Adrenal gland (tissue), 12 donors: ENCODE results near the gene KATNA1. TPM values are rescaled to one million over a fixed set of nuclear protein-coding genes. Genes with fewer than 3 reads are reported as not detected.

Experiments used
- DNase-seq, 7 donors: peaks; one replicate each; pipeline ENCODE4 v3.0.0-alpha.2; 2019 to 2020
- H3K27ac ChIP-seq, 5 donors: fragments of 200-600 bp; sonication (generic) in 4 of 5; 1 replicate in 3 of 5; 2 replicates in 2 of 5; pipeline versions ENCODE4 v1.5.1 to v1.8.0; 2016 to 2020; ENCODE audit warnings: mild to moderate bottlenecking in 1 of 5
- H3K27me3 ChIP-seq: fragments of 200-600 bp; 2 replicates; pipeline ENCODE4 v1.8.0; 2021
- H3K36me3 ChIP-seq, 2 donors: fragments of 200-600 bp; replicated peaks in 1 of 2; 1 replicate in 1 of 2; 2 replicates in 1 of 2; pipeline versions ENCODE4 v1.5.1 to v1.8.0; 2018 to 2022
- H3K4me1 ChIP-seq, 2 donors: fragments of 200-600 bp; replicated peaks in 1 of 2; 1 replicate in 1 of 2; 2 replicates in 1 of 2; pipeline versions ENCODE4 v1.5.1 to v1.8.0; 2018 to 2021
- H3K4me3 ChIP-seq, 4 donors: fragments of 200-600 bp; sonication (generic) in 3 of 4; one replicate each; pipeline ENCODE4 v1.5.1; 2016 to 2018
- H3K9me3 ChIP-seq, 3 donors: fragments of 200-600 bp; sonication (generic) in 1 of 3; replicated peaks in 1 of 3; 1 replicate in 2 of 3; 2 replicates in 1 of 3; pipeline versions ENCODE4 v1.5.1 to v1.8.0; 2016 to 2021
- POLR2A ChIP-seq, 2 donors: fragments of 450-650 bp; IDR thresholded peaks; one replicate each; pipeline ENCODE4 v1.6.1; 2017; ENCODE audit warnings: antibody characterized with exemption in 2 of 2, mild to moderate bottlenecking in 2 of 2, moderate library complexity in 1 of 2
- WGBS, 4 donors: extraction: QIAGEN DNeasy Blood & Tissue Kit in 2 of 4; methylation state at CpG; one replicate each; pipeline versions ENCODE4 v1.1.5 to v1.1.7; 2013 to 2017; 5-methylcytosine and 5-hydroxymethylcytosine counted together
- intact Hi-C, 2 donors: fragments of 100-400 bp; cut with DNase I; formaldehyde crosslinking; loops; one replicate each; pipeline versions ENCODE4 v1.14.1 to v1.15.0; 2022 to 2023
- polyA plus RNA-seq, 3 donors: library from polyadenylated mRNA; stranded (reverse); fragments of 200-250 nt in 2 of 3; fragments of 350-450 nt in 1 of 3; fragmentation: Illumina TruSeq in 1 of 3; extraction: RNeasy Lipid Tissue Mini Kit (QIAGEN cat#74804) in 1 of 3; gene quantifications; one replicate each; pipeline ENCODE4 v1.2.3, GENCODE V29; 2013 to 2014
- total RNA-seq, 9 donors: library from RNA; depleted of rRNA in 4 of 9; stranded (reverse); fragments of >200 nt in 4 of 9; fragments of 120-200 nt in 1 of 9; fragmentation: NEBNext Ultra II Directional in 1 of 9; extraction: Animal tissue kit (Norgen Biotek cat#: 25700) in 1 of 9; gene quantifications; one replicate each; pipeline versions ENCODE4 v1.1.0 to v1.2.4, GENCODE V29; 2013 to 2023
- TF ChIP-seq, protein P1 (sequence below), 6 experiments: fragments of 450-650 bp in 4 of 6; fragments of 200-600 bp in 2 of 6; sonication (generic) in 1 of 6; IDR thresholded peaks; 1 replicate in 5 of 6; 2 replicates in 1 of 6; pipeline versions ENCODE4 v1.5.1 to v1.8.0; 2016 to 2021; ENCODE audit warnings: antibody characterized with exemption in 6 of 6, mild to moderate bottlenecking in 2 of 6, moderate library complexity in 1 of 6
- donor health status: healthy with polysubstance abuse.
- donor health status: Bipolar disorder and iron deficiency.
- donor health status: DM: yes; HTN: yes; CAD: no.
- donor health status: DM: no; HTN: no; CAD: no.
- donor health status: DM: no; HTN: no; CAD: no.
- donor health status: DM: yes; HTN: yes; CAD: no.

The KATNA1 gene
- total and polyA plus RNA-seq, 12 donors: 6.9 to 24.2 (median 11.4) TPM

DNA sequence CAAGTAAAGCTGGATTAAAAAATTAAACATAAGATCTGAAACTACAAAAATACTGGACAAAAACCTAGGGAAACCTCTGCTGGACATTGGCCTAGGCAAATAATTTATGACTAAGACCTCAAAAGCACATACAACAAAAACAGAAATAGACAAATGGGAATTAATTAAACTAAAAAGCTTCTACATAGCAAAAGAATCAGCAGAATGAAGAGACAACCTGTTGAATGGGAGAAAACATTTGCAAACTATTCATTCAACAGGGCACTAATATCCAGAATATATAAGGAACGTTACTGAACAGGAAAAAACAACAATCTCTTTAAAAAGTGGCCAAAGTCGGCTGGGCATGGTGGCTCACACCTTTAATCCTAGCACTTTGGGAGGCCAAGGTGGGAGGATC, 89.1 kb downstream of the KATNA1 start:
- no peak overlapping the region for H3K4me3 ChIP-seq
- no peaks in the 10 kb centered on the region for H3K27me3 ChIP-seq
- TF ChIP-seq POLR2A (IDR thresholded peaks at IDR 0.05): no peak
- TF ChIP-seq, protein P1, sequence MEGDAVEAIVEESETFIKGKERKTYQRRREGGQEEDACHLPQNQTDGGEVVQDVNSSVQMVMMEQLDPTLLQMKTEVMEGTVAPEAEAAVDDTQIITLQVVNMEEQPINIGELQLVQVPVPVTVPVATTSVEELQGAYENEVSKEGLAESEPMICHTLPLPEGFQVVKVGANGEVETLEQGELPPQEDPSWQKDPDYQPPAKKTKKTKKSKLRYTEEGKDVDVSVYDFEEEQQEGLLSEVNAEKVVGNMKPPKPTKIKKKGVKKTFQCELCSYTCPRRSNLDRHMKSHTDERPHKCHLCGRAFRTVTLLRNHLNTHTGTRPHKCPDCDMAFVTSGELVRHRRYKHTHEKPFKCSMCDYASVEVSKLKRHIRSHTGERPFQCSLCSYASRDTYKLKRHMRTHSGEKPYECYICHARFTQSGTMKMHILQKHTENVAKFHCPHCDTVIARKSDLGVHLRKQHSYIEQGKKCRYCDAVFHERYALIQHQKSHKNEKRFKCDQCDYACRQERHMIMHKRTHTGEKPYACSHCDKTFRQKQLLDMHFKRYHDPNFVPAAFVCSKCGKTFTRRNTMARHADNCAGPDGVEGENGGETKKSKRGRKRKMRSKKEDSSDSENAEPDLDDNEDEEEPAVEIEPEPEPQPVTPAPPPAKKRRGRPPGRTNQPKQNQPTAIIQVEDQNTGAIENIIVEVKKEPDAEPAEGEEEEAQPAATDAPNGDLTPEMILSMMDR (IDR thresholded peaks at IDR 0.05): no peak
- H3K9me3 ChIP-seq: no peaks in the 10 kb centered on the region
- no peak for DNase-seq
- 53 to 89% (median 71%) methylated on average over 2 of the region's 2 CpGs for WGBS, 4 donors
- no peak overlapping the region for H3K27ac ChIP-seq
- intact Hi-C loops: no loop called here
- H3K36me3 ChIP-seq: no peaks in the 10 kb centered on the region
- peaks cover 1 to 5% of the 10 kb centered on the region in 2 donors for H3K4me1 ChIP-seq

DNA sequence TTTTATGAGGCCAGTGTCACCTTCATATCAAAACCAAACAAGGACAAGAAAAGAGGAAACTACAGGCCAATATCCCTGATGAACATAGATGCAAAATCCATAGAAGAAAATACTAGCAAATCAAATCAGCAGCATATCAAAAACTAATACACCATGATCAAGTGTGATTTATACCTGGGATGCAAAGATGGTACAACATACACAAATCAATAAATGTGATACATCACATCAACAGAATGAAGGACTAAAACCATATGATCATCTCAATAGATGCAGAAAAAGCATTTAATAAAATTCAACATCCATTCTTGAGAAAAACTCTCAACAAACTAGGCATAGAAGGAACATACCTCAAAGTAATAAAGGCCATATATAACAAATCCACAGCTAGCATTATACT, 90.5 kb downstream of the KATNA1 start:
- intact Hi-C loops: no loop called here
- H3K4me3 ChIP-seq: no peak overlapping the region
- DNase-seq: no peak
- TF ChIP-seq, protein P1 (IDR thresholded peaks at IDR 0.05): no peak
- no peak for TF ChIP-seq POLR2A (IDR thresholded peaks at IDR 0.05)
- H3K27ac ChIP-seq: no peak overlapping the region
- no peaks in the 10 kb centered on the region for H3K4me1 ChIP-seq
- no peaks in the 10 kb centered on the region for H3K36me3 ChIP-seq
- no peaks in the 10 kb centered on the region for H3K9me3 ChIP-seq
- H3K27me3 ChIP-seq: no peaks in the 10 kb centered on the region

DNA sequence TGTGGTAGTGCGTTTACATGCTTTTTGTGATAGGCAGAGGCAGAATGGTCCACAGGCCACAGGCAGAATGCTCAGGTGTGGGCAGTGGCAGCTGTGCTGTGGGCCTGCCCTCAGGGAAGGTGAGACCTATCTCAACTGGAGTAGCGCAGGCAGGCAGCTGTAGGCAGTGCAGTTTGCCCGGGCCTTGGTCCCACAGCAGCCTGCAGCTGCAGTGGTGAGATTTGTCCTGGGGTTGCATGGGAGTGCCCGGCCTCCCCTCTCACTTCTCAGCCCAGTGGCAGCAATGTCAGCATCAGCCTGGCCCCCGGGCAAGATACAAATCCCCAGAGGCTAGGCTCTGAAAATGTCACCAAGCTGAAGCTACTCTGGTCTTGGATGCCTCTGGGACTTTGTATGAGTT, 96.6 kb downstream of the KATNA1 start:
- intact Hi-C loops: no loop called here
- no peaks in the 10 kb centered on the region for H3K4me1 ChIP-seq
- DNase-seq: no peak
- H3K36me3 ChIP-seq: no peaks in the 10 kb centered on the region
- H3K27ac ChIP-seq: no peak overlapping the region
- no peaks in the 10 kb centered on the region for H3K9me3 ChIP-seq
- no peak for TF ChIP-seq POLR2A (IDR thresholded peaks at IDR 0.05)
- TF ChIP-seq, protein P1 (IDR thresholded peaks at IDR 0.05): no peak
- H3K4me3 ChIP-seq: no peak overlapping the region
- H3K27me3 ChIP-seq: no peaks in the 10 kb centered on the region
- 62 to 82% (median 73%) methylated on average over 2 to 5 of the region's 5 CpGs for WGBS, 4 donors

DNA sequence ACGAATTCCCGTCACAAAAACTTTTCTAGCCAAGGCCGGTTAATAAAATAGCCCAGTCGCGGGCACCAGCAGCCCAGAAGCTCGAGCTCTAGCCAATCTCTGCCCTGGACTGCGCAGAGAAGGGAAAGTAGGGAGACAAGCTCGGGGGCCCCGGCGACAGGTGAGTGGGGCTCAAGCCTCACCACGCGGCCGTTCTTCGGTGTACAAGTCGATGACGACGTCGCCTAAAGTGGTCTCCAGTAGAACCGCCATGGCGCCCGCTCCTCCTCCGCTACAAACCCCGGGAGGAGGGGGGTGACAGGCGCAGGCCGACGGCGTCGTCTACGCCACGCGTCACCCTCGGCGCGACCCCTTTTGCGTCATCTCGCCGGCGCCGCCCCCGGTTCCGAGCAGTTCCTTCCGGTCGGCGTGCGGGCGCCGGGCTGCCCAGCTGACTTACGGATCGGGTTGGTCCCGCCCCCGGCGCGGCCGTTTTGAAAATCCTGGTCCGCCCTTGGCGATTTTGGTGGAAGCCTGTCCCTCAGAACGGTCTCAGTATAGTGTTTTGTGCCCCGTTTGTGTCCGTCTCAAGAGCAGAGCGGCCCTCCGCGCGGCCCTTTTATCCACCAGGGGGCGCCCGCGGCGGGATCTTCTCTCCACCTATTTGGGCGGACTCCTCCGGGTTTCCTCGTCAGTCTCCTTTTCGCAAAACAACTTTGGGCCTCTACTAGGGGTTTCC, 102.6 kb downstream of the KATNA1 start, which contains the start of gene PPIL4:
PPIL4 (minus strand) TSS at position 290 of the 718 bp plus-strand sequence; CDS start at position 252, 38 bp downstream.
- WGBS, 4 donors: 0 to 1% (median 0%) methylated on average over 13 to 71 of the region's 71 CpGs
- peaks cover 18 to 35% of the 10 kb centered on the region in 2 donors for H3K4me1 ChIP-seq

More for the DNA sequence above, 102.6 kb downstream of the KATNA1 start, which contains the start of gene PPIL4:
- Histone ChIP-seq H3K27ac (peak within 1 kb of the TSS; percentile 82 to 99 (median 97)), H3K27me3 (no peaks in the 10 kb centered on the region), H3K36me3 (peaks cover 0 to under 1% of the 10 kb centered on the region in 2 donors), H3K4me3 (peak within 1 kb of the TSS; percentile 73 to 98 (median 86)), H3K9me3 (no peaks in the 10 kb centered on the region)
- peak; percentile 73 to 85 for TF ChIP-seq POLR2A (IDR thresholded peaks at IDR 0.05)
- TF ChIP-seq, protein P1 (IDR thresholded peaks at IDR 0.05): peak; percentile 60 to 86 (median 79)
- intact Hi-C loops: no loop called here
- DNase-seq: peak; percentile 96 to 98 (median 97)
